HG03378 (cell line): ENCODE results near the gene HMGCL.
"Not testable (repeated sequence)": the region's sequence is repeated elsewhere in the genome, so short reads cannot be mapped to it uniquely, and the experiment has no call there.

Experiments used
- ATAC-seq: cut with Tn5 transposase; IDR thresholded peaks from one replicate; pipeline ENCODE4 v1.9.1; 2021; ENCODE audit warnings: mild to moderate bottlenecking, moderate library complexity; ENCODE audit not compliant: unreplicated experiment

The HMGCL gene

DNA sequence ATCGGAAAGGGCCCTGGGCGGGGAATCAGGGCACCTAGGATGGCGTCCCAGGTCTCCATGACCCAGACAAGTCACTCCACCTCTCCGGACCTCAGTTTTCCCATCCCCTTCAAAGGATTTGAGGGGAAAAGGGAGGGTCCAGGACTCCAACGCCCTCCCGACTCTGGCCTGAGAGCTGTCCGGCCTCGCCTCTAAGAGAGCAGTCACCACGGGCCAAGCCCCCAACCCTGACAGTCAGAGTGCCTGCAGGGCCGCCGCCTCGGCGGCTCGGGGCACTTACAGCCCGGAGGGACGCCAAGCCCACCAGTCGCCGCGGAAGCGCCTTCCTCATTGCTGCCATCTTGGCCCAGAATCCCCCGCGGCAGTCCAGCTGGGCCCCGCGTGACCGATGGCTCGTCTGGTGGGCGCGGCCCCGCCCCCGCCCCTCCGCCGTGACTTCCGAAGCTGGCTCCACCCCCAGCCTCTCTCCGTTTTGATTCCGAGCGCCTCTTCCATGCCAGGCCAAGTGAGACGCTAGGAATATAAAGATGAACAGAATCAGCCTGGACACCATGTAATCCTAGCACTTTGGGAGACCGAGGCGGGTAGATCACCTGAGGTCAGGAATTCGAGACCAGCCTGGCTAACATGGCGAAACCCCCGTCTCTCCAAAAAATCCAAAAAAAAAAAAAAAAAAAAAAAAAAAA lies at the start of gene HMGCL:
TSS of gene HMGCL (minus strand) at position 354 of the 686 bp plus-strand sequence. CDS start at position 340, 14 bp downstream.
- peak; percentile 63 for ATAC-seq

DNA sequence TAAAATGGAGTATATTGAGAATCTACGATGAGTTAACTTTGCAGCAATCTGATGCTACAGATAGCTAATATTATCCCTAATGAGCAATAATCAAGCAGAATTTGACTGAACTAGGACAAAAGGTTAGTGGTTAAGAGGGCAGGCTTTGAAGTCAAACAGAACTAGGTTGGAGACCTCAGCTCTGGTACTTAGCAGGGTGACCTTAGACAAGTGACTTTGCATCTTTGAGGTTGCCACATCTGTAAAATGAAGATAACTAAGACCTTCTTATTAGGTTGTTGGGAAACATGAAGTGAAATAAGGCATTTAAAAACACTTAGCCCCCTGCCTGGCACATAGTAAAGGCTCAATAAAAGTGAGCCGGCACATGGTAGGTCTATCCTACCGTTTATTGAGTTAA lies 47.2 kb upstream of the HMGCL start:
- no peak for ATAC-seq

DNA sequence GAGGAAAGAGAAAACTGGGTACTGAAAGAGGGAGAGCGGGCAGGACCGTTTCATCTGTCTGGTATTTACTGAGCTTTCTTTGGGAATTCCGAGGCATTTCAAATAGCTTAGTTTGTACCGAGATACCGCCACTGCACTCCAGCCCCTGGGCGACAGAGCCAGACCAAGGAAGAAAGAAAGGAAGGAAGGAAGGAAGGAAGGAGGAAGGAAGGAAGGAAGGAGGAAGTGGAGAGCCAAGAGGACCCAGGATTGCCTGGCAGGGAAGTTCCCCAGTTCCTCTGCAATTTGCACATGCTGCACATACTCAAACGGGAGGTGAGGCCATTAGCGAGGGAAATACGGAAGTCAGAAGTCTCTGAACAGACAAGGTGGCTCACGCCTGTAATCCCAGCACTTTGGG lies 43.8 kb upstream of the HMGCL start:
- no peak for ATAC-seq

DNA sequence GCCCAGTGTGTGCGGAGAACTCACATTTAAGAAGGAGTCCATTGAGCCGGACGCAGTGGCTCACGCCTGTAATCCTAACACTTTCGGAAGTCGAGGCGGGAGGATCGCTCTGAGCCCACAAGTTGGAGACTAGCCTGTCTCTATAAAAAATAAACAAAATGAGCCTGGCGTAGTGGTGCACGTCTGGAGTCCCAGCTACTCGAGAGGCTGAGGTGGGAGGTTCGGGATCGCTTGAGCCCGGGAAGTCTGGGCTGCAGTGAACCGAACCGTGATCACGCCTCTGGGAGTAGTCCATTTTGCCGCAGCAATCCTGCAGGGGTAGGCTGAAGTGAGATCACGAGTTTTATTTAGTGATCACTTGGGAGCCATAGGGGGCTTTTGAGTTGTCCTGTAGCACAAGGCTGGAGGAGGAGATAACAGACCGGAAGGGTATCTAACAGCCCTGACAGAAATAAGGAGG lies 43.4 kb upstream of the HMGCL start:
- ATAC-seq, result peak; percentile 11

DNA sequence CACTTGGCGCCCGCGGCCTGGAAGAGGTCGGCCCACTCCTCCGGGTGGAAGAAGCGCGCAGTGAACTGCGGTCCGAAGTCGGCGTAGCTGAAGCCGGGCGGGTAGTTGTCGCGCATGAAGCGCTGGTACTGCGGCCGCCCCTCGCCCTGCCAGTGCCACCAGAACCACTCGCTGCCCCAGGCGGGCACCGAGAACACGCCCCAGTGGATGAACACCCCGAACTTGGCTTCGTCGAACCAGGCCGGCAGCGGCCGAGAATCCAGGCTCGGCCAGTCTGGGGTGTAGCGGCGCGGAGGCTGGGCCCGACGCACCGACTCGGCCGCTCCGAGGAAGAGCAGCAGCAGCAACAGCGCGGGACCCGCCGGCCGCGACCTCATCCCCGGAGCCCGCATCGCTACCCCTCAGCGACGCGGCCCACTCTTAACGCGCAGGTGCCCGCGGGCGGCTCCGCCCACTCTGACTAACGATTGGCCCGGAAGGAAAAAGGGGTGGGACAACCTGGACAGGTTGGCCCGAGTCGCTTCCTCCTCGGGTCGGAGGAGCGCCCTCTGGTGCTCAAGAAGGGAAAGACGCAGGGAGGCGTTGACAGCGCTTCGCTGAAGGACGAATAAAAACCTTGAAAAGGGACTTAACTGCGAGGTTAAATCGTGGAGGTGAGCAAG lies 42.8 kb upstream of the HMGCL start, which contains the start of gene FUCA1:
TSS of gene FUCA1 (minus strand) at position 396 of the 662 bp plus-strand sequence. CDS start at position 392, 4 bp downstream.
- peak; percentile 63 for ATAC-seq

DNA sequence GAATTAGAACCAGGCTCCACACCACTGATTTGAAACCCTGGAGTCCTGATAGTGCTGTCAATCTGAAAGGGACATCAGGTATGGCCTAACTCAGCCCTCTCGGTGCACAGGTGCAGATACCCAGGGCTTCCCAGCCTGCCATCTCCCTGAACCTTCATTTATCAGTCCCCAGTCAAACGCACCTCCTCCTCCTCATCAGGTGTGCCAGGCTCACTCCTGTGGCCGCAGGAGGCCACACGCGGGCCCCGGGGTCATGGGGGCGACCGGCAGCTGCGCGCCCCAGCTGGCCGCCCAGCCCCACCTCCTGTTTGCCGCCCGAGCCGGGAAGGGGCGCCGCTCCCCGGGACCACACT lies 42.3 kb upstream of the HMGCL start:
- ATAC-seq, result peak; percentile 5

DNA sequence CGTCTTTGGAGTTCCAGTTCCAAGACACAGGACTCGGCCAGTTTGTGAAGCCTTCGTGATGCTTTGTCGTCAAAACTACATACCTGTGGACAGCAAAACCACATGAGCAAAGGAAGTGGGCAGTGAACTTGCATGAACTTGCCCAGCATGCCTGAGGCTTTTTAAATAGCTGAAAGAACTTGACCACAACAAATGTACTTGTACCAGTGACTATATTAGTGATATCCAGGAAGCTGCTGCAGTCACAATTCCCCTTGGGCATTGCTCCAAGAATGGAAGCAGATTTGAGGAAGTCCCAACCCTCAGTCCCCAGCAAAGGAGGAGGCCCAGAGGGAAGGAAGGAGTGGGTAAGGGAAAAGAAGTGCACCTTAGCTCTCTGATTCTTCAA lies 40.3 kb upstream of the HMGCL start:
- no peak for ATAC-seq

DNA sequence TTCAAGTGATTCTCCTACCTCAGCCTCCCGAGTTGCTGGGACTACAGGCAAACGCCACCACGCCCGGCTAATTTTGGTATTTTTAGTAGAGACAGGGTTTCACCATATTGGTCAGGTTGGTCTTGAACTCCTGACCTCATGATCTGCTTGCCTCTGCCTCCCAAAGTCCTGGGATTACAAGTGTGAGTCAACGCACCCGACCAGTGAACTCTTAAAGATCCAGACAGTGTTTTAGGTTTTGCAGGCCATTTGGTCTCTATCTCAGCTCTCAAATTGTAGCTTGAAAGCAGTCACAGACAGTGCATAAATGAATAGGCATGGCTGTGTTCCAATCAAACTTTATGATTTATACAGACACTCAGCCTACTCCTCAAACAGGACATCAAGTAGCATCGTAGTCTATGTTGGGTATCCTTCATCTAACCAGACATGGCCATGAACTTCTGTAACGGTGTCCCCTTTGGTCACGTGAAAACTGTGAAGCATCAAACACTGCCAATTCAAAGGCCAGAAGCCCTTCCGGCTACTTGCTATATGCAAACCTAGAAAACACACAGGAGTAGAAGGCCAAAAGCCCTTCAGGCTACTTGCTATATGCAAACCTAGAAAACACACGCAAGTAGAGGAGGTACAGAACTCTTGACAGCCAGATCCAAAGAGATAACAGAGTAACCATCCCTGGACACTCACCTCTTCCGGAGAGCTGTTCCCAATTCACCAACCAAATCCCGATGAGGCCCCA lies 39.7 kb upstream of the HMGCL start:
- no peak for ATAC-seq

DNA sequence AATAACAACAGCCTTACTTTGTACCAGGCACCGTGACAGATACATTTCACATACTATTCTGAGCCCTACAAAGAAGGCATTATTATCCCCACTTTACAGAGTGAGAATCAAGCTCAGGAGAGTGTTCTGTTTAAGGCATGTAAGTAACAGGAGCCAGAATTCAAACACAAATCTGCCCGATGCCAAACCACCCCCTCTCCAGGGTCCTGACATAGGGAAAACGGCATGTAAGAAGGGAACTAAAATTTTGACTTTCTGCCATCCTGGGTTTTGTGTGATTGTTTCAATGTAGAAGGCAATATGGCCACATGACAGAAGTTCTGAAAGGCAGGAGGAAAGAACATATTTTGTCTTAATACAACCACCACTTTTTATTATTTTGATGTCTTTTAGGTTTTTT lies 37.4 kb upstream of the HMGCL start:
- no peak for ATAC-seq

DNA sequence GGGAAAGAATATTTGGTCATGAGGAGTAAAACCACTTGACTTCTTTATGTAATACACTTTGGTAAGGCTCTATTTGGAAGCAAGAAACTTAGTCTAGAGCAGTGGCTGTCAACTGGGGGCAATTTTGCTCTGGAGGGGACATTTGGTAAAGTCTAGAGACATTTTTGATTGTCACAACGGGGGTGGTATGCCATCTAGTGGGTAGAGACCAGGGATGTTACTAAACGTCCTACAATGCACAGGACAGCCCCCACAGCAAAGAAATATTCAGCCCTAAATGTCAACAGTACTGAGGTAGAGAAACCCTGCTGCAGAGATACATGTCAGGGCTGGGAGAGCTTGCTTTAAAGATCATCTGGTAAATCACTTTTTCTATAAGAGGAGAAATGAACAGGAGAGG lies 29.3 kb upstream of the HMGCL start:
- ATAC-seq, result no peak

DNA sequence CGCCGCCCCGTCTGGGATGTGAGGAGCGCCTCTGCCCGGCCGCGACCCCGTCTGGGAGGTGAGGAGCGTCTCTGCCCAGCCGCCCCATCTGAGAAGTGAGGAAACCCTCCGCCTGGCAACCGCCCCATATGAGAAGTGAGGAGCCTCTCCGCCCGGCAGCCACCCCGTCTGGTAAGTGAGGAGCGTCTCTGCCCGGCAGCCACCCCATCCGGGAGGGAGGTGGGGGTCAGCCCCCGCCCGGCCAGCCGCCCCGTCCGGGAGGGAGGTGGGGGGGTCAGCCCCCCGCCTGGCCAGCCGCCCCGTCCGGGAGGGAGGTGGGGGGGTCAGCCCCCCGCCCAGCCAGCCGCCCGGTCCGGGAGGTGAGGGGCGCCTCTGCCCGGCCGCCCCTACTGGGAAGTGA lies 27.9 kb upstream of the HMGCL start:
- not testable (repeated sequence) for ATAC-seq

DNA sequence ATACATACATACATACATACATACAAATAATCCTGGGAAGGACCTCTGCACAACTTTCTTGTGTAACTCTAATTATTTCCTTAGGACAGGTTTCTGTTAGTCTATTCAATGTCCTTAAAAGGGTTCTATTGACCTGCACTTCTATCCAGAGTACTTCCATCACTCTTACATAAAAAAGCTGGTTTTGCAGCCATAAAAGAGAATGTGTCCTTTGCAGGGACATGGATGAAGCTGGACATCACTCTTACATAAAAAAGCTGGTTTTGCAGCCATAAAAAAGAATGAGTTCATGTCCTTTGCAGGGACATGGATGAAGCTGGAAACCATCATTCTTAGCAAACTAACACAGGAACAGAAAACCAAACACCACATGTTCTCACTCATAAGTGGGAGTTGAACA lies 26.2 kb upstream of the HMGCL start:
- ATAC-seq, result not testable (repeated sequence)

DNA sequence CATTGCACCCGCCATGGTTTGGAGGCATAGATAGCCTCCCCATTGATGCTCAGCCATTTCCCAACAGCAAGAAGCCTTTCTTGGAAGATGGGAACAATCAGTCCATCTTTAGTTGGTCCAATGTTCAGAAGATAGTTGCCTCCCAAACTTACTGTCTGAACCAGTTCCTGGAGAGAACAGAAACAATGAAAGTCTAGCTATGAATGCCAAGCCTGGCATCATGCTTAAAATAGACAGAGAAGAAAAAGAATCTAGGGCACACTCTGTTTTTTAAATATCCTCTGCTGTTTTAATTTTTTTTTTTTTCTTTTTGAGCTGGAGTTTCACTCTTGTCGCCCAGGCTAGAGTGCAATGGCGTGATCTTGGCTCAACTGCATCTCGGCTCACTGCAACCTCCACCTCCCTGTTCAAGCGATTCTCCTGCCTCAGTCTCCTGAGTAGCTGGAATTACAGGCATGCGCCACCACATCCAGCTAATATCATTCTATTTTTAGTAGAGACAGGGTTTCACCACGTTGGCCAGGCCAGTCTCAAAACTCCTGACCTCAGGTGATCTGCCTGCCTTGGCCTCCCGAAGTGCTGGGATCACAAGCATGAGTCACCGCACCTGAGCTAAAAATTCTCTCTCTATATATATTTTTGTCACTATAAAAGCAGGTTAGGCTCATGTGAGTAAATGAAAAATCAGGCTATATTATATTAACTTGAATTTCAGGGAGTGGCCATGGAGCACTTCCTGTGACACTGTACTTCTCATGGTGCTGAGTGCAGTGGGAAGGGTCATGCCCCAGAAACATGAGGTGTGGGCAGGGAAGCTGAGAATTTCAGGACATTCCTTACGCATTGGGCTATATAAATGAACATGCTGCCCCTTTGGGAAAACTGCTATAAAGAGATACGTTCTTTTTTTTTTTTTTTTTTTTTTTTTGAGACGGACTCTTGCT lies 23.7 kb upstream of the HMGCL start:
- ATAC-seq, result no peak

DNA sequence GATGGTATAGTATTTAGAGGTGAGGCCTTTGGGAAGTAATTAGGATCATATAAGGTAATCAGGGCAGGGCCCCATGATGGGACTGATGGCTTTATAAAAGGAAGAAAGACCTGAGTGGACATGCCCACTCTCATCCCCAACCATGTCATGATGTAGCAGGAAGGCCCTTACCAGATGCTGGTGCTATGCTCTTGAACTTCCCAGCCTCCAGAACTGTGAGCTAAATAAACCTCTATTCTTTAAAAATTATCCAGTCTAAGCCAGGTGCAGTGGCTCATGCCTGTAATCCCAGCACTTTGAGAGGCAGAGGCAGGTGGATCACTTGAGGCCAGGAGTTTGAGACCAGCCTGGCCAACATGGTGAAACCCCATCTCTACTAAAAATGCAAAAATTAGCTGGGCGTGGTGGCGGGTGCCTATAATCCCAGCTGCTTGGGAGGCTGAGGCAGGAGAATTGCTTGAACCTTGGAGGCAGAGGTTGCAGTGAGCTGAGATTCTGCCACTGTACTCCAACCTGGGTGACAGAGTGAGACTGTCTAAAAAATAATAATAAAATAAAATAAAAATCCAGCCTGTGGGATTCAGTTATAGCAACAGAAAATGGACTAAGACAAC lies 22.4 kb upstream of the HMGCL start:
- ATAC-seq, result not testable (repeated sequence)

DNA sequence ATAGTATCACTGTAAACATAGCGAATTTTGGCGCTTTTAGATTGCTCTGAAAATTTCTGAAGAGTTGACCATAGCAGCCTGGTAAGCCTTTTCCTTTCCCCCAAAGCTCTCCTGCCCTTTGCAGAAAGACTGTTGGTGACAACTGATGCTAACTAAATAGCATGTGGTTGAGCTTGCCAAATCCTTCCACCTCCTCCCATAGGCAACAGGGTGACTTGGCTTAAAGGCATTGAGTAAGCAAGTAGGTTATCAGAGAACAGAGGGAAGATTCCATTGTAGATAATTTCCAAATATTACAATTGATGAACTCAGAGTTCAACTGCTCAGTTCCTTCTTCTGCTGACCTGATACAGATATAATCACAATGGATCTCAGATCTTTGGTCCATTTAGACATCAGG lies 19.9 kb upstream of the HMGCL start:
- no peak for ATAC-seq

DNA sequence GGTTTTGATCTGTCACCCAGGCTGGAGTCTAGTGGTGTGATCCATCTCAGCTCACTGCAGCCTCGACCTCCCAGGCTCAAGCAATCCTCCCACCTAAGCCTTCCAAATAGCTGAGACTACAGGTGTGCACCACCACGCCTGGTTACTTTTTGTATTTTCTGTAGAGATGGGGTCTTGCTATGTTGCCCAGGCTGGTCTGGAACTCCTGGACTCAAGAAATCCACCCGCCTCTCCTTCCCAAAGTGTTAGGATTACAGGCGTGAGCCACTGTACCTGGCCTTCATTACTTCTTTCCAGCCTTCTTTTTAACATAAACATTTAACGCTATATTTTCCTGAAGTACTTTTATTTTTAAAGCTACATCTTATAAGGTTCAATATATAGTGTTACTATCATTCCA lies 18.4 kb upstream of the HMGCL start:
- ATAC-seq, result no peak

DNA sequence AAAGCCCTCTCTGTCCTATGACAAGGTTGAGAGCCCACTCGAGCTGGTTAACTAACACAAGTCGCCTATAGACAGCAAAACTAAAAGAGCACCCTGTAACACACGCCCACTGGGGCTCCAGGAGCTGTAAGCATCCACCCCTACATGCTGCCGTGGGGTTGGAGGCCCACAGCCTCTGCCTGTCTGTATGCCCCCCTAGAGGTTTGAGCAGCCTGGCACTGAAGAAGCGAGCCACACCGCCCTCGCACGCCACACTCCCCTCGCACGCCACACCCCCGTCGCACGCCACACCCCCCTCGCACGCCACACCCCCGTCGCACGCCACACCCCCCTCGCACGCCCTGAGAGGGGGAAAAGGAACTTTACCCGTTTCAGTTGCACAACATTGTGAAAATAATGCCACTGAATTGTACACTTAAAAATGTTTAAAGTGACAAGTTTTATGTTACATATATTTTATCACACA lies 13.2 kb upstream of the HMGCL start:
- no peak for ATAC-seq

DNA sequence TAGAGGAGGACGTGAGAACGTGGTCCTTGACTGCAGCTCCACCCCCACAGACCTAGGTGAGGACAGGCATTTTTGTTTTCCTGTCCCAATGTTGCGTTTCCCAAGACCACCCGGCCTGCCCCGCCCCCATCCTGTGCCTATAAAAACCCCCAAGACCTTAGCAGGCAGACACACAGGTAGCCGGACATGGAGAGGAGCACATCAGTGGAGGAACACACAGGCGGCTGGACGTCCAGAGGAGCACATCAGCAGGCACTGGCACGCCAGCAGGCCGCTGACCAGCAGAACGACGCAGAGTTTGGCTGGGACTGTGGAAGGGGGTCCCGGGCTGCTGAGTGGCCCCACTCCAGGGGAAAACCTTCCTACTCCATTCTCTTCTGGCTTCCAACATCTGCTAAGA lies 12.7 kb upstream of the HMGCL start:
- no peak for ATAC-seq

DNA sequence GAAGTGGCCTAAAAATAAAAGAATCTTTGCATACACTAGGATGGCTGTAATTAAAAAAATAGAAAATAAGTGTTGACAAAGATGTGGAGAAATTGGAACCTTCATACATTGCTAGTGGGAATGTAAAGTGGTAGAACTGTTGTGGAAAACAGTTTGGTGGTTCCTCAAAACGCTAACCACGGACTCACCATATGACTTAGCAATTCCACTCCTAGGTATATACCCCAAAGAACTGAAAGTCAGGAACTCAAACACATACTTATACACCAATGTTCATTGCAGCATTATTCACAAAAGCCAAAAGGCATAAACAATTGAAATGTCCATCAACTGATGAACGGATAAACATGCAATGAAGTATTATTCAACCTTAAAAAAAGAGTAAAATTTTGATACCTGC lies 10.8 kb upstream of the HMGCL start:
- no peak for ATAC-seq

DNA sequence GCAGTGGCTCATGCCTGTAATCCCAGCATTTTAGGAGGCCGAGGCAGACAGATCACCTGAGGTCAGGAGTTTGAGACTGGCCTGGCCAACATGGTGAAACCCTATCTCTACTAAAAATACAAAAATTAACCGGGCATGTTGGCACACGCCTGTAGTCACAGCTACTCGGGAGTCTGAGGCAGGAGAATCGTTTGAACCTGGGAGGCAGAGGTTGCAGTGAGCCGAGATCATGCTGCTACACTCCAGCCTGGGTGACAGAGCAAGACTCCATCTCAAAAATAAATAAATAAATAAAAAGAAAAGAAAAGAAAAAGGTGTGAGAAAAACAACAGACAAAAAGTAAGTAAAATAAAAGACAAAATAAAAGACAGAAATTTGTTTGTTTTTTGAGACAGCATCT lies 8.9 kb upstream of the HMGCL start:
- not testable (repeated sequence) for ATAC-seq
